ENCODE measurements around the gene A2M.

A2M gene

DNA sequence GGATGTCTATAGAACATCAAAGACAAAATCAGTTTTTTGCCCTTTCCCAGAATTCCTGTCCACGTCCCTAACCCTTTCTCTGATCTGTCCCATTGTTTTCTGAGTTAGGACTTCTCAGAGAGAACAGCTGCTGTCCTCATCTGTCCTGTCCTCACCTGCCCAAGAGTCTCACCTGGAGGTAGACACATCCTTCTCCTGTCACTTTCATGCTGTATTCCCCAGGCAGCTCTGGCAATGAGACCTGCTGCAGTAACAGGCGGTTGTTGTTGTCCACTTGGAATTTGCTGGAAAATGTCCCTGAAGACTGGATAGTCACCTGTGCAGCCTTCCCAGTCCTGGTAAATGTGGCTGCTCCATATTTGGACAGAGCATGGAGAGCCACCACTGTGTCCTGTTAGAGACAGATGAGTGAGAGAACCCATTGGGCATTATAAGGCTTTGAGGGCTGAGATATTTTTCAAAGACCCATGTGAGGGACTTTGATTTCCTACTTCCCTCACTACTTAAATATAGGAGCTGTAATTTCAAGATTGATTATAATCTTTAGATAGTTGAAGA lies 43.2 kb downstream of the A2M start:
- DNase-seq (ENCODE audit: low spot score): no peak

DNA sequence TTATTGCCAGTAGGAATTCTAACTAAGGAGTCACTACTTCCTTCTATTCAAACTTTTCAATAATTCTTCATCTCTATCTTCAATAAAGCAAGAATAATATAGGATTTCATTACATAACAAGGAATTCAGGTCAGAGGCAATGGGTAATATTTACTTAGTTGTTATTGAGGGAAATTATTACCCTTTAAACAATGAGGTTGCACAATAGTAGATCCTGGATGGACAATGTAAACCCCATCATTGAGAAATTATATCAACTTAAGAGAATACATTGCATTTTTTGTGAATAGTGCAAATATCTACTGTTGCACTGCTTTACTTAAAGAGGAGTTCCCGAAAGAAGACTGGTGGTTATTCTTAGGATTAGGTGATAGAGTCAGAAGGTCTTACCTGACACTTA lies 43.8 kb downstream of the A2M start:
- no peak for DNase-seq (ENCODE audit: low spot score)

DNA sequence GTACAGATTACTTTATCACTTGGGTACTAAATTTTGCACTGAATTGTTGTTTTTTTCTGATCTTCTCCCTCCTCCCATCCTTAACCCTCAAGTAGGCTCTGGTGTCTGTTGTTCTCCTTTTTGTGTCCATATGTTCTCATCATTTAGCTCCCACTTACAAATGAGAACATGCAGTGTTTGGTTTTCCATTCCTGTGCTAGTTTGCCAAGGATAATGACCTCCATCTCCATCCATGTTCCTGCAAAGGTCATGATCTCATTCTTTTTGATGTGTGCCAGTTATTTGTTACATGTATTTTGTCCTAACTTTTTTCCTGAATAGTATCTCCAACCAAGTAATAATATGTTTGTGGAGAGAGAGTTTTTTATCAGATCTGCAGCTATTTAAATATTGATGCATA lies 44.2 kb downstream of the A2M start:
- DNase-seq (ENCODE audit: low spot score): no peak

DNA sequence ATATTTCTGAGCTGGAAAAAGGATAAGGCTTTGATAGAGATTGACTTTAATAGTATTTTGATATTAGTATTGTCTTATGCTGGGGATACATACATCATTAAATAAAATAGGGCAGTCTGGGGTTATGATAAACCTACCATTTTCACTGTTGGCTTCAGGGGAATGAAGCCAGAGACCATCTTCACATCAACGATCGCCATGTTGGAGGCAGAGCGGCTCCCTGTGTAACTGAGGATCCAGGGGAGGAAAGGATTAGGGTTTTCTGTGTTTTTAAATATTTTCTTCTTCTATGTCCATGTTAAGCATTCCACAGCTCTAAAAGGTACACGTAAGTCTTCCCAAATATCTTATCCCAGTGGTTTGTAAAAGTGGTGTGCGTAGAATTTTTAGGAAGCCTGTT lies 45.4 kb downstream of the A2M start:
- DNase-seq (ENCODE audit: low spot score): no peak

DNA sequence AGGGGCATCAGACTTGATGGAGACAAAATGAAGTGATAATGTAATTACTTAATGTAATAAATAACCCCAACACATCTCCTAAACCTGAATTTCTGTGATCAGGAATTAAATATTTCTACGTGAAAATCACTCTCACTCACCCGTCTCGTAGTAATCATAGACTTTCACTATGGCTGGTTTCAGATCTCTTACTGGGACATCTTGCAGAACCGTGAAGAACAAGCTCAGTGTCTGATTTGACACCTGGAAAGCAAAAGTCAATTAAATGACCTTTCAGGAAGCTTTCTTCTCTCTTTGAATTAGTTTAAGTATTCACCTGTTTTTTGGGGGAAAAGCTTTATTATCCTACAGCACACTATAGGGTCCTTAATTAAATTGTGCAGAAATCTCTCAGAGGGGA lies 47.1 kb downstream of the A2M start:
- DNase-seq (ENCODE audit: low spot score): no peak

DNA sequence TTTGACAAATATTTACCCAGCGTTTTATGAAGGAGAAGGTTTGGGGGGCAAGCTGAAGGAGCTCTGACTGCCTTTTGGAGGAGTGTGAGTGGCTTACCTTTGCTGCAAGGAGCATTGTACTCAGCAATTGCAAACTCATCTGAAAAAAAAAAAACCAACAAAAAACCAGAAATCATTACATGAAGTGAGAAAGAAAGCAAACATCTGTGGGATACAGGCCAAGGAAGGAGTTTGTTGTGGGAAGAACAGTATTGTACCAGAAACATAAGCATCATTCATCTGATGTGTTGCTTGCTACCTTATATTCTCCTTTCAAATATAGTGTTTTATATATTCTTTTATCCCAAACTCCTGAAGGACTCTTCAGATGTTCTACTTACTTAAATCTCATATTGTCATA lies 47.6 kb downstream of the A2M start:
- no peak for DNase-seq (ENCODE audit: low spot score)

DNA sequence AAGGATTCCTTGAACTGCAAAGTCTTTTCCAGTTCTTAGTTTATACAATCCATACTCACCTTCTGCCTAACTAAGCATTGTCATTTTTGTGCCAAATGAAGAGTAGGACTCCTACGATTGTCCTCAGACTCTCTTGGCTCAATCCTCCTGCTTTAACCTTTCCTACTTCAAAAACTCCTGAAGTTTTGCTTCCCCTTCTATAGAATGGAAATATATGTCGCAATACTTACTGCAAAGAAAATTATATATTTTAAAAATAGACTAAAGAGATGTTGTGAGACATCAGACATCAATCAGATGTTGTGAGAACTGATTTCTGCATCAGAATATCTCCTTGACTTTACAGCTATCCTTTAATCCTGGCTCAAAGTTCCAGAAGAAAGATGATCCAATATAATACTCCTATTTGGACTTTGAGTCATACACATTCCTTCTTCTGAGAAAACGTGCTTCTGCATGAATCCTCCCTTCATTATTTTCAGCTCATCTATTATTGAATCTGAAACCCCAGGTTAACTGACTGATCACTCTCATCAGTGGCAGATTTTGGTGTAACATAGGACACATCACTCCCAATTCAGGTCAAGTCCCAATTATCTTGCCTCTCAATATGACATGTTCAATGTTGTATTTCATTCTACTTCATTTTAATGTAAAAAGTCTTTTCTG lies 48.8 kb downstream of the A2M start:
- no peak for DNase-seq (ENCODE audit: low spot score)

DNA sequence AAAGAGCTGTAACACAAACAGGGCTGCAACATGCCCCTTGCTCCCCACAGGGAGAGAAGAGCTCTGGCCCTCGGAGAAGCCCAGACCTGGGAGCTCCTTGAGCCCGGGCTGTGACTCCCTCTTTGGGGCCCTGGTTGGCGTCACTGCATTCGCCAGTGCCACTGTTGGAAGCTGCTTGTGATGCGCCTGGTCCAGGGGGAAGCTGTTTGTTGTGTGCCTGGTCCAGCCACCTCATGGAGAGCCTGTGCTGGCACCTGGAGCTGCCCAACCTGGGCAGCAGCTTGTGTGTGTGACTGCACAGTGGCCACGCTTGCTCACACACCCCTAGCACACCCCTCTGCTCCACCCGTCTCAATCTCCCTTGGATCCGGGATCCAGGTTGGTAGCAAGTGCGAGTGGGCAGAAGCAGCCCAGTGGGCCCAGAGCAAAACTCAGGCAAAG lies 49.5 kb downstream of the A2M start:
- DNase-seq (ENCODE audit: low spot score): no peak

DNA sequence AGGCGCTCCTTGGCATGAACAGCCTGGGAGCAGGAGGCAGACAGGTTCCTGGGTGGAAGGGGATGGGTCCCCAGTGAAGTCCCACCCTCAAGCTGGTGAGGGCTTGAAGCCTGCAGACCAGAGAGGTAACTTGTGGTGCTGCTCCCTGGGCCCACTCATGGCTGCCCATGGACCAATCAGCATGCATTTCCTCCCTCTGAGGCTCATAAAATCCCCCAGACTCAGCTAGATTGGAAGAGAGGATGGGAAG lies 50.2 kb downstream of the A2M start:
- no peak for DNase-seq (ENCODE audit: low spot score)

DNA sequence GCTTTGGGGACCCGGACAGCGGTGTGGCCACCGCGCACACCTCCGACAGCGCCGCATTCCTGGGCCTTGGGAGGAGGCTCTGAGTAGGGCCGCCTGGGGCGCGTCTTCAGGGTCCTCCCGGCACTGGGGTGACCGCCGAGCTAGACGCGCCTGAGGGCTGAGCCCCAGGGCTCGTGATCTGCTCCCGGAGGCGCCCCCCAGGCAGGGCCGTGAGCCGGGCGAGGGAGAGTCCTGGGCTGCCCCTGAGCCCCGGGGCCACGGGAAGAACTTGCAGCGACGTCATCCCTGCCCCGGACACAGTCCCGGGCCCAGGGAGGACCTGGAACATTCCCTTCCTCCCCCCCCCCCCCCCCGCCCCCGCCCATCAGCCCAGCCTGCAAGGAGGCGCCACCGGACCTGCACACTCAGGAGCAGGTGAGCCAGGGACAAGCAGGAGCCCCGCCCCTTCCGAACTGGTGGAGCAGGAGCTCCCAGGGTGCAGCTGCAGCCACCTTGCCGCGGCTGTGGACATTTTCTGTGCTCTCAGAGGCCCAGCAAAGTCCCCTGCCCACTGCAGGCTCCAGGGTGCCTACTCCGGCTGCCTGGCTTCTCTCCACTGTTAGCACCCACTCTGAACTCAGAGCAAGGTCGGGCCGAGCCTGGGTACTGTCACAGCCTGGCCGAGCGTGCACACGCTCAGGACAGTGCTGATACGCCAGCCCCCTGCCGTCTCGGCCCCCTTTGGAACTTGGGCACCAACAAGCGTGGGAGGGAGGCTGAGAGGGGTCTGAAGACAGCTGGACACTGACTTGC lies 50.7 kb downstream of the A2M start:
- DNase-seq (ENCODE audit: low spot score): peak; percentile 31

DNA sequence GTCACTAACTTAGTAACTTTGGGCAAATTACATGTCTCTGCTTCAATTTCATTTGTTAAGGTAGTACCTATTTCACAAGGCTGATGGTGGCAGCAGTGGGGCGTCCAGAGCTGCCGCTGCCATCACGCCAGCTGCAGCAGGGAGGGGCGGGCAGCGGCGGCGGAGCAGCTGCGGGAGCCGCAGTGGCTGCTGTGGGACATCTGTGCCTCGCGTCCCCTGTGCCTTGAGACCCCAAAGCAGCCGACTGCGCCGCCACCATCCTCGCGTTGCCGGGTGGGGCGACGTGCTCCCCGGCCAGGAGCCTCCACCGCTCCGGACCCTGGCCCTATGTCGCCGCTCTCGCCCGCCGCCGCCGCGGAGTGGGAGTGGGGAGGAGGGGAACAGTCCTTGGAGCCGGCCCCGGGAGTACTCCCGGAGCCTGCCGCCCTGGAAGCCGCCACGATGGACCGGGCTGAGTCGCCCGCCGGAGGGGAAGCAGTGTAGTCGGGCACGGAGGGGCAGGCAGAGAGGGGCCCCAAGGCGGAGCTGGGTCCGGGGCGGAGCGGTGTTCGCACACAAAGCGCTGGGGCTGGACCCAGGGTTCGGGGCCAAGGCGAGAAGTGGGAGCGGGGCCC lies 51.4 kb downstream of the A2M start:
- peak; percentile 74 for DNase-seq (ENCODE audit: low spot score)

DNA sequence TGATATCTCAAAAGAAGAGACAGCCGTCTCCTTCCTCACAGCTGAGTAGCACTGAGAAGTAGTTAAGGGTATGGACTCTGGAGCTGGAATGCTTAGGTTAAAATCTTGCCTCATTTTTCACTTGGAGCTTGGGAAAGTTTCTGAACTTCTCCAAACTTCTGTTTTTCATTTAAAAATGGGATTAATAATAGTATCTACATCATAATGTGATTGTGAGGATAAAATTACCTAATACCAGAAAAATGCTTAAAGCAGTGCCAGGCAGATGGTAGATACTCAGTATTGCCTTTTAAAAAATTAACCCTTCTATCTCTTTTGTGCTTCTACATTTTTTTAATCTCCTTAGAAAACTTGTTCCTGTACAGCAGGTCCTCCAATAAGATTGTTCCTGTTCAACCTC lies 63.1 kb downstream of the A2M start:
- DNase-seq (ENCODE audit: low spot score): no peak

DNA sequence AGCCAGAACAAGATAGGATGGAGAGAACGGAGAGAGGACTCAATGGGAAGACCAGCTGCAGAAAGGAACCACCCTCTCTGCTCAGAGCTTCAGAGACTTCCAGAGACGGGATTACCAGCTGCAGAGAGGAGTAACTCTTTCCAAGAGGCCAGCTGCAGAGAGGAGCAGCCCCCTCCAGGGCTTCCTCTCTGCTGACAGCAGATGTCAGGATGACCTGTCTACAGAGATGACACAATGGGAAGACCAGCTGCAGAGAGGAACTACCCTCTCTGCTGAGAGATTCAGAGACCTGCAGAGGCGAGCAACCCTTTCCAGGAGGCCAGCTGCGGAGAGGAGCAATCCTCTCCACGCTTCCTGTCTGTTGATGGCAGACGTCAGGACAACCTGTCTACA lies 64.6 kb downstream of the A2M start:
- no peak for DNase-seq (ENCODE audit: low spot score)

DNA sequence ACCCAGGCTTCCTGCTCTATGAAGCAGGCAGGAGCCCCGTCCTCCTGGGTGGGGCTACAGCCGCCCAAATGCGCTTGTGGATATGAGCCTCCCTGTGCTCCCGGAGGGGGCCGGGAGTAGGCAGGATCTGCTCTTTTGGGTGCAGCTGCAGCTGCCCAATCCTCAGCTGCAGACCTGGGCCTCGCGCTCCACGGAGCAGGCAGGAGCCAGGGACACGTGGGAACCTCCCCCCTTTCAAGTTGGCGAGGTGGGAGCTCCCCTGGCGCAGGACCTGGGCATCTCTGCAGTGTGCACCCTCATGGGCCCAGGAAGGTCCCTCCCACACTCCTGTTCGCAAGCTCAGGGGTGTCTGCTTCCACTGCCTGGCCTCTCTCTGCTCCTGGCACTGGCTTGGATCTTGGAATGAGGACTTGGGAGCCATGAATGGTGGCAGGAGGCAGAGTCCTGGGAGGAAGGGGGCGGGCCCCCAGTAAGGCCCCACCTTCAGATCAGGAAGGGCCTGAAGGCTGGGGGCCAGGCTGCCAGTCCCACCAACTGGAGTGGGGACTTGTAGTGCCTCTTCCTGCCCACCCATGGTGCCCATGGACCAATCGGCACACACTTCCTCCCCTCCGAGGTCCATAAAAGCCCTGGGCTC lies 65.1 kb downstream of the A2M start:
- DNase-seq (ENCODE audit: low spot score): no peak

DNA sequence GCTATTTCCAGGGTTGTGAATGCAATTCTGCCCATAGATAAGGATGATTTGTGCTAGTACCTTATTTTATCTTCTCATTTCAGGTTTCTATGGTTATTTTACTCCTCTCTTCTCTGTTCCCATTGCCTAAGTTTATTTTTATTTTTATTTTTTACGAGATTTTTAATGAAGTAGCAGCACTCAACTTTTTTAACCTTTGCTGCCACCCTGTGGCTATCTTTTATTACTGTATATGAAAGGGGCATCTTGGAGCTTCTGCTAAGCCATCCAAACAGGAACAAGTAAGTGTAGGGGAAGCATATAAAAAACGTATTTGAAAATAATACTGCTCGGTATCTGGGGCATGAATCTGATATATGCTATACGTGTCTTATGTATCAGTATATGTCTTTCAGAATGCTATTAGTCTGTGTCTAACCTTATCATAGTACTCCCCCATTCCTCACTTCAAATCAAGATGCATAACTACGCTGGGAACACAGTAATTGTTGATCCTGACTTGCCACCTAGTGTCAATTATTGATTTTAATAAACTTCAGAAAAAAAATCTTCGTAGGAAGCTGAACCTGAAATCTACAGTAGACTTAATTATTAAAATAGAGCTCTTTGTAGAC lies 66.1 kb downstream of the A2M start:
- DNase-seq (ENCODE audit: low spot score): no peak

DNA sequence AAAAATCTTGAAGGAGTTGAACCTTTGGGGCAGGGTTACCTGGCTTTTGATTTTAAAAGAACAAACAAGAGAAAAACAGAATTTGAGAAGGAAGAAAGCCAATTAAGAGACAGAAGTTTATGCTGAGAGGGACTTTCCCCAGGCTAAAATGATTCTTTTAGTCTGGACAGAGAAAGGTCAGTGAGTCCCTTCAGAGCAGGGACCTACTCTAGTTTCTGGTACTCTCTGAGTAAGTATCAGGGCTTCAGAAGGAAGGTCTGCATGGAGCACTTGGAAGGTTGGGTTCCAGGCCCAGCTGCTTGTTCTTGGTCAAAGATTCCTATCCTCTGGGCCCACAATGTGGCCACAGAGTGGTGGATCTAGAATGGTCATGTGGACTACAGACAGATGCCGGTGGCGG lies 66.8 kb downstream of the A2M start:
- no peak for DNase-seq (ENCODE audit: low spot score)

DNA sequence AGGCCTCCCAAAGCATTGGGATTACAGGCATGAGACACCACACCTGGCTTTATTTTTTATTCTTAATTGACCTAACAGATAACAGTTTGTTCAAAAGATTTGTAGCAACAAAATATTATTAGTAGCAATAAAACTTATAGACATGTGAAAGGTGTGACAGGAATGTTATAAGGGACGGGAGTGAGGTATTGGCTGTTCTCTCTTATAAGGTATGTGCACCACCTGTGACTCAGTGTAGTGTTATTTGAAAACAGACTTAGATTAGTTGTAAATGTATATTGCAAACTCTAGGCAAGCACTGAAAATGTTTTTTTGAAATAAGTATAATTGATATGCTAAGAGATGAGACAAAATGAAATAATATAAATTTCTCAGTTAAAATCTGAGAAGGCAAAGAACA lies 68.6 kb downstream of the A2M start:
- no peak for DNase-seq (ENCODE audit: low spot score)

DNA sequence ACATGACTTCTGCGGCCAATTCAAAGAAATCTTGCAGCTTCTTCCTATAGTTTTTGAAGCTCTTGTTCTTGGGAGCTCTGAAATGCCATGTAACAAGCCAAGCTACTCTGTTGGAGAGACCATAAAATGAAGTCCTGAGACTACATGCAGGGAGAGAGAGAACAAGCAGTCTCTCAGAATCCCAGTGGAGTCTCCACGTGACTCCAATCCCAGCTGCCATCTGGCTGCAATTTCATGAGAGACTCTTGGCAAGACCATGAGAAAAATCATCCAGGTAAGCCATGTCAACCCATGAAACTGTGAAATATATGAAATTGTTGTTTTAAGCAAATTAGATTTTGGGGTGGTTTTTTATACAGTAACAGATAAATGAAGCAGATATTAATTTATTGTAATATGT lies 72.0 kb downstream of the A2M start:
- DNase-seq (ENCODE audit: low spot score): no peak

DNA sequence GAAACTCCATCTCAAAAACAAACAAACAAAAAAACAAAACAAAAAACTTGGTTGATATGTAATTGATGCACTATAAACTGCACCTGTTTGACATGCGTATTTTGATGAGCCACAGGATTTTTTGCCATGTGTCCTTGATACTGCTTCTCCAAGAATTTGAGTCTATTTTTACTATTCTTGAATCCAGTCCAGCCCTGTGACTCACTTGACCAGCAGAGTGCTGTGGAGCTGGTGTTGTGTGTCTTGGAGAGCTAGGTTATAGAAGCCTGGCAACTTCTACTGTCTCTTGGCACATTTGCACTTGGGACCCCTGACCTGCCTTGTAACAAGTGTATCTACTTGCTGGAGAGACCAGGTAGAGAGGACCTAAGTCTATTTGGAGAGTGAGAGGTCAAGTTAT lies 74.4 kb downstream of the A2M start:
- no peak for DNase-seq (ENCODE audit: low spot score)

DNA sequence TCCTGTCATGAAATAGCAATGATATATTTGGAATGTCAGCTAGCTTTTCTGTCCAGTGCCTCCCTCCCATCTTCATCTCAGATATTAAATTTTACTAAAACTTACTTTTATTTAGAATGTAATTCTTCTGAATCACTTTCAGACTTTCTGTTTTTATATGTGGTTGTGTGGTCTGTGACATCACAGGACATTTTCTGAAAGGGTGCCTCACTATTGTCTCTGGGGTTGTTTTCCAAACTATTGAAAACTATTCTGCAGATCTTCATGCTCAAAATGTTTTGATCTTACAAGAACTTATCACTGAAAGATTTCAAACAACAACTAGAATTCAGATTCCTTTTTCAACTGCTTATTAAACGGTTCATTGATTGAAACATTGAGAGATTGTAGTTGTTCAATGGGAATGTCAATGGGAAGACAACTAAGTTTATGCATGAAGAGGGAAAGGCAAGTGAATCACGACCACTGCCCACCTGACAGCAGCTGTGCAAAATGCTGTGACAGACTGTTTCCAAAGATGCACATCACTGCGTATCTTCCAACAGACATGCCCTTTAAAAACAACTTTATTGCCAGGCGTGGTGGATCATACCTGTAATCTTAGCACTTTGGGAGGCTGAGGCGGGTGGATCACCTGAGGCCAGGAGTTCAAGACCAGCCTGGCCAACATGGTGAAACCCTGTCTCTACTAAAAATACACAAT lies 75.1 kb downstream of the A2M start:
- no peak for DNase-seq (ENCODE audit: low spot score)

DNA sequence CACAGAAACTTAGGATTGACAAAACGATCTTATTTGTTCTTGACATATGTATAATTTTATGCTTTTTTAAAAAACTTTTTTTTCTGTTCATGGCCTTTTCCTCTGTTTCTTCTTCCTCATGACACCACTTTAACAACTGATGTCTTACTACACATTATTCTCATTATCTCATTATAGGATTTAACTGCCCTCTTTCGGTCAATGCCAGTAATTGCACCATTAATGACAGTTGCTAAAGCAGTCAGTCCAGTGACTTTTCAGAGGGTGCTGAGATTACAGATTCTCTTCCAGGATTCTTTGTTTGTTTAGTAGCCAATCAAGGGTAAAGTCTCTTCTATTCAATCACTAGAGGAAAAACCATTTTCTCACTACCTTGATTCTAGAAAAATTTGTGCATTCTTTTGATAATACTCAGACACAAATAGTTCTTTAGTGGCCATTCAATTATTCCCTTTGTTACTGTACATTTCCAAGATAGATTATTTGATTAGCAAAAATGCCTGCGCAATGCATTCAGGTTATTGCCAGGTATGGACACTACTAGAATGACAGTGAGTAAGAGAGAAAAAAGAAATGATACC lies 76.2 kb downstream of the A2M start:
- peak; percentile 37 for DNase-seq (ENCODE audit: low spot score)

DNA sequence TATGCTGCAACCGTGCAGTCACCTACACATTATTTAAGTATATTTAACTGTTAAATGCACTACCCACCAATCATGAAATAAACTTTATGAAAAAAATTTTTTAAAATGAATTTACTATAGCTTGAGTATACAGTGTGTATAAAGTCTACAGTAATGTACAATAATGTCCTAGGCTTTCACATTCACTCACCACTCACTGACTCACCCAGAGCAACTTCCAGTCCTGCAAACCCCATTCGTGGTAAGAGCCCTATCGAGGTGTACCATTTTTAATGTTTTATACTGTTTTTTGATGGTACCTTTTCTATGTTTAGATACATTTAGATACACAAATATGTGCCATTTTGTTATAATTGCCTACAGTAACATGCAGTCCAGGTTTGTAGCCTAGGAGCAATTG lies 78.3 kb downstream of the A2M start:
- DNase-seq (ENCODE audit: low spot score): no peak

All from putamen (tissue), 1 donor.